Loucy (cell line): Measurements from ENCODE around the gene MSN.

ENCODE experiments used
- H2AFZ ChIP-seq: fragments of 200-600 bp; sonication (generic); 2 replicates; pipeline ENCODE4 v1.6.0; 2016; ENCODE audit warnings: antibody characterized with exemption, mild to moderate bottlenecking, low read length, moderate library complexity
- H3F3A ChIP-seq: fragments of 200-600 bp; 2 replicates; pipeline ENCODE4 v1.6.0; 2016; ENCODE audit warnings: antibody characterized with exemption, low read depth, mild to moderate bottlenecking
- H3K27me3 ChIP-seq: fragments of 200-600 bp; sonication (generic); 2 replicates; pipeline ENCODE4 v1.6.1; 2014; ENCODE audit warnings: low read length, mild to moderate bottlenecking; ENCODE audit not compliant: insufficient read depth, poor library complexity, severe bottlenecking
- H3K36me3 ChIP-seq: fragments of 200-600 bp; sonication (generic); 2 replicates; pipeline ENCODE4 v1.6.1; 2016; ENCODE audit warnings: low read length; ENCODE audit not compliant: insufficient read depth
- H3K4me1 ChIP-seq: fragments of 200-600 bp; sonication (generic); 2 replicates; pipeline ENCODE4 v1.5.1; 2014; ENCODE audit warnings: low read length, mild to moderate bottlenecking; ENCODE audit not compliant: insufficient read depth, poor library complexity, severe bottlenecking
- H3K4me2 ChIP-seq: fragments of 200-600 bp; sonication (generic); 2 replicates; pipeline ENCODE4 v1.6.0; 2014; ENCODE audit warnings: antibody characterized with exemption, low read length, low read depth, mild to moderate bottlenecking; ENCODE audit not compliant: poor library complexity, severe bottlenecking
- H3K4me3 ChIP-seq: fragments of 200-600 bp; sonication (generic); 2 replicates; pipeline ENCODE4 v1.5.1; 2014; ENCODE audit warnings: low read length, mild to moderate bottlenecking, mixed read lengths; ENCODE audit not compliant: poor library complexity, severe bottlenecking
- H3K79me2 ChIP-seq: fragments of 200-600 bp; sonication (generic); 2 replicates; pipeline ENCODE4 v1.6.1; 2014; ENCODE audit warnings: low read length; ENCODE audit not compliant: insufficient read depth
- H3K9ac ChIP-seq: fragments of 200-600 bp; sonication (generic); 2 replicates; pipeline ENCODE4 v1.6.0; 2014; ENCODE audit warnings: mild to moderate bottlenecking, low read depth, low read length, moderate library complexity; ENCODE audit not compliant: poor library complexity, severe bottlenecking
- H3K9me2 ChIP-seq: fragments of 200-600 bp; sonication (generic); replicated peaks from 2 replicates; pipeline ENCODE4 v1.6.1; 2016; ENCODE audit warnings: low read depth, low read length, mixed read lengths
- H3K9me3 ChIP-seq: fragments of 200-600 bp; sonication (generic); 2 replicates; pipeline ENCODE4 v1.6.1; 2014; ENCODE audit warnings: mild to moderate bottlenecking, antibody characterized with exemption, low read length, low read depth; ENCODE audit not compliant: insufficient read depth
- H4K20me1 ChIP-seq: fragments of 200-600 bp; sonication (generic); 2 replicates; pipeline ENCODE4 v1.6.0; 2014; ENCODE audit warnings: antibody characterized with exemption, low read length, mild to moderate bottlenecking; ENCODE audit not compliant: insufficient read depth, poor library complexity, severe bottlenecking
- CTCF ChIP-seq: fragments of 200-600 bp; sonication (generic); conservative IDR thresholded peaks from 2 replicates; pipeline ENCODE4 v1.5.1; 2014; ENCODE audit warnings: mild to moderate bottlenecking, antibody characterized with exemption, low read length
- EZH2phosphoT487 ChIP-seq: fragments of 200-600 bp; IDR thresholded peaks from 2 replicates; pipeline ENCODE4 v1.6.1; 2018; ENCODE audit warnings: antibody characterized with exemption, mild to moderate bottlenecking, moderate library complexity, borderline replicate concordance

The MSN gene

GRCh38 chrX:65688403-65688871 lies 21.0 kb downstream of the MSN start:
- no peak overlapping the region for H2AFZ ChIP-seq
- no peaks in the 10 kb centered on the region for H3F3A ChIP-seq
- peaks cover 100% of the 10 kb centered on the region for H3K79me2 ChIP-seq
- peak overlapping the region; percentile 29 for H3K4me3 ChIP-seq
- peaks cover 69% of the 10 kb centered on the region for H3K4me1 ChIP-seq
- no peaks in the 10 kb centered on the region for H3K9me2 ChIP-seq
- peaks cover 81% of the 10 kb centered on the region for H4K20me1 ChIP-seq
- no peak overlapping the region for H3K9ac ChIP-seq
- H3K27me3 ChIP-seq, result no peaks in the 10 kb centered on the region
- TF ChIP-seq EZH2phosphoT487, result no peak
- no peak for TF ChIP-seq CTCF
- H3K36me3 ChIP-seq, result peaks cover 8% of the 10 kb centered on the region; the same call in 1 of the 2 replicates
- no peaks in the 10 kb centered on the region for H3K9me3 ChIP-seq
- H3K4me2 ChIP-seq, result peak overlapping the region; percentile 56

- TF ChIP-seq EZH2phosphoT487 (no peak), CTCF (no peak)
- Histone ChIP-seq H4K20me1 (peaks cover 73% of the 10 kb centered on the region), H3K79me2 (peaks cover 100% of the 10 kb centered on the region), H3K4me2 (peak overlapping the region; percentile 56), H3K27me3 (no peaks in the 10 kb centered on the region), H3K9me2 (no peaks in the 10 kb centered on the region), H3K4me1 (peaks cover 70% of the 10 kb centered on the region), H3K36me3 (peaks cover 8% of the 10 kb centered on the region; the same call in 1 of the 2 replicates), H3K9me3 (no peaks in the 10 kb centered on the region), H3K4me3 (no peak overlapping the region), H3K9ac (no peak overlapping the region), H2AFZ (no peak overlapping the region), H3F3A (no peaks in the 10 kb centered on the region)
Observed at GRCh38 chrX:65689377-65689776, 21.9 kb downstream of the MSN start.

GRCh38 chrX:65690057-65690855 lies 22.8 kb downstream of the MSN start:
- H3K9ac ChIP-seq, result no peak overlapping the region
- H3F3A ChIP-seq, result no peaks in the 10 kb centered on the region
- TF ChIP-seq EZH2phosphoT487 (no peak), CTCF (no peak)
- peak overlapping the region; percentile 56 for H3K4me2 ChIP-seq
- peaks cover 8% of the 10 kb centered on the region; the same call in 1 of the 2 replicates for H3K36me3 ChIP-seq
- H3K79me2 ChIP-seq, result peaks cover 100% of the 10 kb centered on the region
- peaks cover 71% of the 10 kb centered on the region for H4K20me1 ChIP-seq
- H3K9me2 ChIP-seq, result no peaks in the 10 kb centered on the region
- H3K27me3 ChIP-seq, result no peaks in the 10 kb centered on the region
- no peaks in the 10 kb centered on the region for H3K9me3 ChIP-seq
- peaks cover 70% of the 10 kb centered on the region for H3K4me1 ChIP-seq
- no peak overlapping the region for H2AFZ ChIP-seq
- H3K4me3 ChIP-seq, result no peak overlapping the region
